Lower lobe of right lung (tissue), 2 donors: ENCODE data around the gene ZNF229. TPM values are rescaled to one million over a fixed set of nuclear protein-coding genes. Genes with fewer than 3 reads are reported as not detected.
"Not testable (repeated sequence)": the region's sequence is repeated elsewhere in the genome, so short reads cannot be mapped to it uniquely, and the experiment has no call there.

ENCODE experiments used
- ATAC-seq, 2 donors: fragments of 200-7000 bp; cut with Tn5 transposase; one replicate each; pipeline ENCODE4 v1.9.1; 2020 to 2022; ENCODE audit warnings: mild to moderate bottlenecking in 2 of 2, moderate library complexity in 2 of 2
- DNase-seq: peaks from one replicate; pipeline ENCODE4 v3.0.0-alpha.2; 2020
- H3K27ac ChIP-seq: fragments of 200-600 bp; one replicate; pipeline ENCODE4 v1.8.0; 2022
- H3K27me3 ChIP-seq: fragments of 200-600 bp; one replicate; pipeline ENCODE4 v1.8.0; 2022; ENCODE audit warnings: low read depth
- H3K36me3 ChIP-seq: fragments of 200-600 bp; one replicate; pipeline ENCODE4 v1.8.0; 2022; ENCODE audit warnings: mild to moderate bottlenecking
- H3K4me1 ChIP-seq: fragments of 200-600 bp; one replicate; pipeline ENCODE4 v1.8.0; 2022
- H3K4me3 ChIP-seq: fragments of 200-600 bp; one replicate; pipeline ENCODE4 v1.8.0; 2022; ENCODE audit warnings: mild to moderate bottlenecking
- H3K9me3 ChIP-seq: fragments of 200-600 bp; one replicate; pipeline ENCODE4 v1.8.0; 2022
- CTCF ChIP-seq: fragments of 200-600 bp; IDR thresholded peaks from one replicate; pipeline ENCODE4 v1.8.0; 2022; ENCODE audit warnings: antibody characterized with exemption, mild to moderate bottlenecking
- intact Hi-C: fragments of 100-400 bp; cut with DNase I; formaldehyde crosslinking; loops from one replicate; pipeline ENCODE4 v1.11.0; 2022
- total RNA-seq: library from RNA; stranded (reverse); fragmentation: NEBNext Ultra II Directional; extraction: Animal tissue kit (Norgen Biotek cat#: 25700); gene quantifications from one replicate; pipeline ENCODE4 v1.2.1, GENCODE V29; 2021
- donor health status: DM: no; HTN: yes; CAD: no; lungs with severe emphysema.

Gene ZNF229
- total RNA-seq, 1 donor from 2014 or later: 2.8 TPM

GRCh38 chr19:44455100-44455499 is 6.8 kb upstream of the ZNF229 start:
- Histone ChIP-seq H3K4me1 (no peaks in the 10 kb centered on the region), H3K27me3 (no peaks in the 10 kb centered on the region), H3K4me3 (no peak overlapping the region), H3K9me3 (peaks cover 25% of the 10 kb centered on the region), H3K27ac (no peak overlapping the region), H3K36me3 (no peaks in the 10 kb centered on the region)
- ATAC-seq (no peak), DNase-seq (no peak)
- no peak for TF ChIP-seq CTCF
- intact Hi-C loops: no loop called here

DNA sequence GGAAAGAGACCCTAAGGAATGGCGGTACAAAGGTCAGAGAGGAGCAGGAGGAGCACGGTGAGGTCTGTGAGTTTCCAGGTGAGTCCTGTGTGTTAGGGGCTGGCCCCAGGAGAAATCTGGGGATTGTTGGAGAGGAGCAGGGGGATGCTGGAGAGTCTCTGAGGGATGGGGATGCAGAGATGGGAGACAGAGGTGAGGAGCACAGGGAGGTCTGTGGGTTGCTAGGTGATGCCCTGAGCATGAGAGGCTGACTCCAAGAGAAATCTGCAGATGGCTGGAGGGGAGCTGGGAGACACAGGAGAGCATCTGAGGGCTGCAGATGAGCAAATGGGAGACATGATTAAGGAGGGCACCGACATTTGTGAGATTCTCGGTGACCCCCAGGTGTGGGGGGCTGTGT is 4.1 kb upstream of the ZNF229 start:
- Histone ChIP-seq H3K27ac (no peak overlapping the region), H3K27me3 (no peaks in the 10 kb centered on the region), H3K36me3 (no peaks in the 10 kb centered on the region), H3K4me1 (peaks cover 7% of the 10 kb centered on the region), H3K4me3 (no peak overlapping the region), H3K9me3 (peaks cover 23% of the 10 kb centered on the region)
- intact Hi-C loops: no loop called here
- ATAC-seq (no peak), DNase-seq (no peak)
- TF ChIP-seq CTCF: no peak

GRCh38 chr19:44451687-44452086 is 3.4 kb upstream of the ZNF229 start:
- Histone ChIP-seq H3K36me3 (no peaks in the 10 kb centered on the region), H3K27ac (no peak overlapping the region), H3K27me3 (no peaks in the 10 kb centered on the region), H3K4me3 (no peak overlapping the region), H3K9me3 (peaks cover 25% of the 10 kb centered on the region), H3K4me1 (peaks cover 7% of the 10 kb centered on the region)
- DNase-seq (no peak), ATAC-seq (no peak)
- no peak for TF ChIP-seq CTCF
- intact Hi-C loops: no loop called here

DNA sequence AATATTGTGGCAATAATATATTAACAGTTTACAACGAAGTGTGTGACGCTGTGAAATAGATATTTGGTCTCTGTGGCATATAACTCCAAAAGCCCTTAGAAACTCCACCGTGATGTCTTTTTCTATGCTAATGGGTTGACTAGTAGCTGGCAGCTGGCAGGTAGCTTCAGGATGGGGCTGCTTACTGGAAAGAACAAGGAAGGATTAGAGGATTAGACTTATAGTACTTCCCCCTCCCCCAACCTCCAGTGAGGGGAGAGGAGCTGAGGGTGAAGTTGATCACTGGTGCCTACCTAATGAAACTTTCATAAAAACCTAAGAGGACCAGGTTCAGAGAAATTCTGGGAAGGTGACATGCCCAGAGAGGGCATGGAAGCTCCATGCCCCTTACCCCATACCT is 9.8 kb downstream of the ZNF229 start:
- no peaks in the 10 kb centered on the region for H3K36me3 ChIP-seq
- DNase-seq: no peak
- peaks cover 71% of the 10 kb centered on the region for H3K9me3 ChIP-seq
- no peak overlapping the region for H3K27ac ChIP-seq
- H3K27me3 ChIP-seq: no peaks in the 10 kb centered on the region
- TF ChIP-seq CTCF: no peak
- H3K4me1 ChIP-seq: no peaks in the 10 kb centered on the region
- intact Hi-C loops: no loop called here
- no peak for ATAC-seq
- no peak overlapping the region for H3K4me3 ChIP-seq

- Histone ChIP-seq H3K27ac (no peak overlapping the region), H3K9me3 (peaks cover 67% of the 10 kb centered on the region), H3K27me3 (no peaks in the 10 kb centered on the region), H3K36me3 (no peaks in the 10 kb centered on the region), H3K4me3 (no peak overlapping the region), H3K4me1 (no peaks in the 10 kb centered on the region)
- no peak for TF ChIP-seq CTCF
- intact Hi-C loops: no loop called here
- ATAC-seq (no peak), DNase-seq (no peak)
Observed at GRCh38 chr19:44435441-44435840, 12.8 kb downstream of the ZNF229 start.

DNA sequence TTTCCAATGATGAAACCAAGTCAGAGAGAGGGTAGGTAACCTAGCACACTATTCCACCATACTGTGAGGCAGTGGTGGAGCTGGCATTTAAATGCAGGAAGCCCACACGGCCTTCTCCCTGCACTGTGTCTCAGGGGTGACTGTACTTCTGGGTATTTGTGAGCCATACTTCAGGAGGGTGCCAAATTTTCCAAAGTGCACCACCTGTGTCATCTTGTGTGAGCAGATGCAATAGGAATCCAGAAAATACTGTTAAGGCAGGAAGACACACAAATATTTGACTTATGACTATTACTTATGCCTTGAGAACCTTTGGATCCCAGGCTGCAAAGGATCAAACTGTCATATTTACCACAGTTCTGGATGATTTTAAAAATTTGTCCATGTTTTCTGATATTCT is 17.3 kb downstream of the ZNF229 start:
- Histone ChIP-seq H3K27me3 (no peaks in the 10 kb centered on the region), H3K4me3 (no peak overlapping the region), H3K9me3 (peaks cover 86% of the 10 kb centered on the region), H3K27ac (no peak overlapping the region), H3K36me3 (no peaks in the 10 kb centered on the region), H3K4me1 (no peaks in the 10 kb centered on the region)
- TF ChIP-seq CTCF: no peak
- intact Hi-C loops: no loop called here
- no peak for ATAC-seq
- no peak for DNase-seq

DNA sequence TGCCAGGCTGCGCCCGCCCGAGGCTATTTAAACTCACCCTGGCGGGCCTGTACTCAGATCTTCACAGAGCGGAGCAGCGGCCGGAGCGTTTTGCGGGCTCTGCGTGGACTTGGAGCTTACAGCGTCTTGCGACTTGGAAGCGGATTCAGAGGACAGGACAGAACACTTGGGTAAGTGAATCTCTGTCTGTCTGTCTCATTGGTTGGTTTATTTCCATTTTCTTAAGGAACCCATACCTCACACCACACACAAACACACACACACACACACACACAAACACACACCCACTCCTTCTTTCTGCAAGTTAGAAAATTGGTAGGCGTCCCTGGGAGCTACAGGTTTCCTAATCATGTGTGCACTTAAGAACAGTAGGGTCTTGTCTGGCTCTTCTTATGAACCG is 32.7 kb downstream of the ZNF229 start:
- H3K27ac ChIP-seq, H3K4me1 ChIP-seq, H3K4me3 ChIP-seq, H3K36me3 ChIP-seq, DNase-seq, ATAC-seq, intact Hi-C loops, H3K27me3 ChIP-seq: not testable (repeated sequence)
- peaks cover 35% of the 10 kb centered on the region for H3K9me3 ChIP-seq
